ENCODE measurements around the gene CCL26. TPM values are rescaled to one million over a fixed set of nuclear protein-coding genes. Genes with fewer than 3 reads are reported as not detected.

CCL26 gene
- total and polyA plus RNA-seq, 2 of the 13 experiments (the other 11 are each of a cell fraction or from before 2014, with no cell fraction given), result 0.16 TPM; not detected in 1

- TF ChIP-seq KLF15 (CRISPR knock-in tag; IDR thresholded peaks at IDR 0.05; ENCODE audit: borderline replicate concordance) (no peak), ARID5B (CRISPR knock-in tag; IDR thresholded peaks at IDR 0.05) (peak; percentile 81), ZIK1 (CRISPR knock-in tag; IDR thresholded peaks at IDR 0.05; ENCODE audit: borderline replicate concordance, low read depth) (no peak), FOXJ3 (CRISPR knock-in tag; IDR thresholded peaks at IDR 0.05; ENCODE audit: borderline replicate concordance) (no peak), BRD4 (CRISPR knock-in tag; IDR thresholded peaks at IDR 0.05) (no peak), ZSCAN22 (CRISPR knock-in tag; IDR thresholded peaks at IDR 0.05) (no peak), ISX (CRISPR knock-in tag; conservative IDR thresholded peaks at IDR 0.05) (no peak), ZBTB4 (CRISPR knock-in tag; IDR thresholded peaks at IDR 0.05; ENCODE audit: borderline replicate concordance) (no peak), GRHL1 (CRISPR knock-in tag; conservative IDR thresholded peaks at IDR 0.05) (no peak), ZNF605 (CRISPR knock-in tag; IDR thresholded peaks at IDR 0.05) (no peak), ZNF317 (CRISPR knock-in tag; IDR thresholded peaks at IDR 0.05) (no peak), ZNF343 (CRISPR knock-in tag; IDR thresholded peaks at IDR 0.05) (no peak), ZNF619 (CRISPR knock-in tag; IDR thresholded peaks at IDR 0.05) (no peak), POLR2G (IDR thresholded peaks at IDR 0.05; ENCODE audit: low read depth, low read length) (no peak), KDM5A (IDR thresholded peaks at IDR 0.05; ENCODE audit: borderline replicate concordance, low read length) (no peak), ZNF775 (CRISPR knock-in tag; IDR thresholded peaks at IDR 0.05; ENCODE audit: borderline replicate concordance) (no peak), ZNF24 (IDR thresholded peaks at IDR 0.05) (no peak)
Measured at GRCh38 chr7:75727881-75728593, 44.0 kb downstream of the CCL26 start (continued).

Measured in HepG2 (cell line).